HepG2 (cell line): ENCODE data around the gene DUSP5. TPM values are rescaled to one million over a fixed set of nuclear protein-coding genes. Genes with fewer than 3 reads are reported as not detected.

Experiments
- ATAC-seq: fragments of 200-7000 bp; cut with Tn5 transposase; 3 replicates; pipeline ENCODE4 v1.9.1; 2020; ENCODE audit warnings: mild to moderate bottlenecking, moderate library complexity
- BruUV-seq: library from RNA; stranded (reverse); fragments of 400-500 nt; replicated peaks from 2 replicates; lab custom pipeline; 2021; lab: Mats Ljungman, UMichigan
- CTCF ChIA-PET: fragments of 300-600 bp; formaldehyde crosslinking; extraction: SDS; loops from one replicate; lab custom pipeline; 2021; ENCODE audit warnings: low total read pairs, inconsistent platforms, low intra/inter-chr PET ratio; lab: Yijun Ruan, JAX
- POLR2A ChIA-PET: fragments of 350-600 bp; sonication (Branson Sonifier 250); formaldehyde crosslinking; loops from one replicate; lab custom pipeline; 2020; ENCODE audit warnings: antibody characterized with exemption, inconsistent platforms; lab: Yijun Ruan, JAX
- DNase-seq: peaks from one replicate; pipeline ENCODE4 v3.0.0-alpha.2; 2015; ENCODE audit warnings: low spot score
- FAIRE-seq: peaks from 3 replicates; lab custom pipeline; 2011; peaks lifted over from hg19 to GRCh38; lab: Jason Lieb, UNC
- H2AFZ ChIP-seq: one replicate; pipeline ENCODE4 v1.6.1; 2011; ENCODE audit warnings: low read length, inconsistent platforms
- H3K27ac ChIP-seq: fragments of 300-600 bp; 3 replicates; pipeline ENCODE4 v1.8.0; 2011; ENCODE audit warnings: mixed run types, mild to moderate bottlenecking, mixed read lengths, low read length, inconsistent platforms; ENCODE audit not compliant: insufficient read depth; ENCODE audit errors: extremely low read length
- H3K27me3 ChIP-seq, 2 experiments: fragments of 200-600 bp in 1 of 2; 2 replicates in 1 of 2; 3 replicates in 1 of 2; pipeline versions ENCODE4 v1.6.0 to v1.8.0; 2011; ENCODE audit warnings: low read length in 2 of 2, mild to moderate bottlenecking in 2 of 2, moderate library complexity in 2 of 2, inconsistent platforms in 1 of 2; ENCODE audit not compliant: insufficient read depth in 2 of 2, control insufficient read depth in 1 of 2
- H3K36me3 ChIP-seq, 2 experiments: fragments of 200-600 bp in 1 of 2; replicated peaks in 1 of 2; 2 replicates in 1 of 2; 3 replicates in 1 of 2; pipeline versions ENCODE4 v1.5.1 to v1.8.0; 2011; ENCODE audit warnings: low read length in 2 of 2, inconsistent platforms in 1 of 2; ENCODE audit not compliant: insufficient read depth in 2 of 2, control insufficient read depth in 1 of 2
- H3K4me1 ChIP-seq: 2 replicates; pipeline ENCODE4 v1.5.1; 2012; ENCODE audit warnings: low read length, inconsistent platforms; ENCODE audit not compliant: insufficient read depth
- H3K4me2 ChIP-seq: 2 replicates; pipeline ENCODE4 v1.6.0; 2011; ENCODE audit warnings: low read depth, low read length, inconsistent platforms
- H3K4me3 ChIP-seq, 3 experiments: fragments of 200-600 bp in 1 of 3; sonication (generic), shearing (Covaris generic) in 1 of 3; replicated peaks in 1 of 3; 2 replicates each; pipeline ENCODE4 v1.5.1; 2011 to 2016; ENCODE audit warnings: low read length in 3 of 3, inconsistent platforms in 2 of 3, low read depth in 2 of 3, mild to moderate bottlenecking in 2 of 3, control low read depth in 1 of 3, mixed read lengths in 1 of 3; ENCODE audit not compliant: insufficient read depth in 1 of 3
- H3K79me2 ChIP-seq: one replicate; pipeline ENCODE4 v1.6.1; 2011; ENCODE audit warnings: low read length, inconsistent platforms; ENCODE audit not compliant: insufficient read depth
- H3K9ac ChIP-seq: 2 replicates; pipeline ENCODE4 v1.6.0; 2011; ENCODE audit warnings: mild to moderate bottlenecking, low read depth, low read length, inconsistent platforms; ENCODE audit not compliant: insufficient read depth
- H3K9me3 ChIP-seq: 2 replicates; pipeline ENCODE4 v1.5.1; 2012; ENCODE audit warnings: mild to moderate bottlenecking, low read length
- H4K20me1 ChIP-seq: 2 replicates; pipeline ENCODE4 v1.6.0; 2011; ENCODE audit warnings: inconsistent platforms, mild to moderate bottlenecking, low read length, moderate library complexity; ENCODE audit not compliant: insufficient read depth
- BCL6 ChIP-seq: IDR thresholded peaks from 2 replicates; pipeline ENCODE4 v1.6.1; 2016; ENCODE audit warnings: missing genetic modification reagents, missing compliant biosample characterization
- ESRRA ChIP-seq: sonication (generic); formaldehyde crosslinking; IDR thresholded peaks from 2 replicates; pipeline ENCODE4 v1.5.1; 2020; ENCODE audit warnings: mild to moderate bottlenecking, low read depth, missing genetic modification reagents
- EZH2 ChIP-seq: conservative IDR thresholded peaks from 2 replicates; pipeline ENCODE4 v1.6.1; 2012; ENCODE audit warnings: mild to moderate bottlenecking, low read depth, low read length, moderate library complexity
- GLI4 ChIP-seq: sonication (generic); formaldehyde crosslinking; IDR thresholded peaks from 2 replicates; pipeline ENCODE4 v1.5.1; 2020; ENCODE audit warnings: missing genetic modification reagents, mild to moderate bottlenecking, moderate library complexity, borderline replicate concordance
- HMG20B ChIP-seq: conservative IDR thresholded peaks from 2 replicates; pipeline ENCODE4 v1.6.1; 2016; ENCODE audit warnings: missing genetic modification reagents, missing compliant biosample characterization
- HNRNPLL ChIP-seq: fragments of 200-400 bp; formaldehyde crosslinking; IDR thresholded peaks from 2 replicates; pipeline ENCODE4 v1.6.1; 2017; ENCODE audit warnings: mild to moderate bottlenecking, low read depth, low read length; ENCODE audit not compliant: poor library complexity, severe bottlenecking
- ZFP91 ChIP-seq: sonication (generic); formaldehyde crosslinking; IDR thresholded peaks from 2 replicates; pipeline ENCODE4 v1.9.0; 2022; ENCODE audit warnings: missing genetic modification reagents, mild to moderate bottlenecking, borderline replicate concordance
- ZNF383 ChIP-seq: sonication (generic); formaldehyde crosslinking; IDR thresholded peaks from 2 replicates; pipeline ENCODE4 v1.4.0; 2020; ENCODE audit warnings: missing genetic modification reagents, mild to moderate bottlenecking, borderline replicate concordance
- ZNF414 ChIP-seq: sonication (generic); formaldehyde crosslinking; IDR thresholded peaks from 2 replicates; pipeline ENCODE4 v1.5.0; 2020; ENCODE audit warnings: missing genetic modification reagents
- ZNF777 ChIP-seq: sonication (generic); formaldehyde crosslinking; IDR thresholded peaks from 2 replicates; pipeline ENCODE4 v1.4.0; 2020; ENCODE audit warnings: missing genetic modification reagents
- ZNF792 ChIP-seq: IDR thresholded peaks from 2 replicates; pipeline ENCODE4 v1.6.1; 2016
- WGBS: methylation state at CpG from one replicate; pipeline ENCODE4 v1.1.6; 2017; ENCODE audit warnings: low lambda C conversion rate; 5-methylcytosine and 5-hydroxymethylcytosine counted together
- in situ Hi-C: cut with HindIII; loops from 2 replicates; pipeline ENCODE4 v1.10.0; 2017; ENCODE audit warnings: low pct_unique_long_range_greater_than_20kb; ENCODE audit not compliant: extremely low pct_ligation_motif_present
- intact Hi-C: fragments of 100-400 bp; cut with micrococcal nuclease; formaldehyde crosslinking; loops from one replicate; pipeline ENCODE4 v1.10.0; 2022; ENCODE audit not compliant: unreplicated experiment
- polyA plus RNA-seq, 8 experiments: library from polyadenylated mRNA; depleted of rRNA in 3 of 8; stranded (reverse) in 7 of 8; unstranded in 1 of 8; fragments of >200 nt; fragmentation: Illumina TruSeq in 4 of 8; extraction: Trizol in 4 of 8; gene quantifications; 2 replicates each; pipeline versions ENCODE4 v1.2.1 to v1.2.3, GENCODE V29; 2011 to 2016; ENCODE audit warnings: low read depth in 4 of 8, missing spikeins in 1 of 8, mixed read lengths in 1 of 8; ENCODE audit not compliant: insufficient read depth in 1 of 8
- total RNA-seq, 5 experiments: library from RNA; depleted of rRNA; stranded (reverse); fragments of >200 nt; fragmentation: Illumina TruSeq; extraction: Trizol; gene quantifications; 2 replicates each; pipeline ENCODE4 v1.2.3, GENCODE V29; 2016; ENCODE audit warnings: low read depth in 1 of 5

The DUSP5 gene
- total and polyA plus RNA-seq, 2 of the 13 experiments (the other 11 are each of a cell fraction or from before 2014, with no cell fraction given), result 1.4 to 3.7 TPM

GRCh38 chr10:110498087-110498981 lies 627 bp downstream of the DUSP5 start:
- no peaks in the 10 kb centered on the region for H3K36me3 ChIP-seq
- POLR2A ChIA-PET, result interaction anchor here (1.3 kb wide), 1 partner anchor 193 kb away, joined by 5 read pairs; the partner anchor contains the start of gene SMNDC1
- H3K27me3 ChIP-seq, result peaks cover 2 to 56% of the 10 kb centered on the region in 2 experiments; a peak in 4 of 5 replicates
- BruUV-seq, result no TSS peak
- H3K9me3 ChIP-seq, result no peaks in the 10 kb centered on the region
- 17% methylated on average over 4 of the region's 107 CpGs for WGBS
- no peak overlapping the region for H3K27ac ChIP-seq
- peaks cover 24% of the 10 kb centered on the region for H3K4me1 ChIP-seq
- no peaks in the 10 kb centered on the region for H3K79me2 ChIP-seq
- ATAC-seq (no peak; the same call in 2 of the 3 replicates), FAIRE-seq (no peak)
- CTCF ChIA-PET, result no interaction called here
- TF ChIP-seq ZNF777, result 0 out of 2 replicates have a peak, but pooled peaks have one; percentile 16
- no peak for TF ChIP-seq ZNF792 (CRISPR knock-in tag)
- peak; percentile 75 for TF ChIP-seq BCL6 (CRISPR knock-in tag)
- TF ChIP-seq EZH2, result peak; percentile 93
- TF ChIP-seq HMG20B, result no peak
- TF ChIP-seq ZFP91, result no peak
- TF ChIP-seq ZNF414 (CRISPR knock-in tag), result no peak
- TF ChIP-seq HNRNPLL, result peak; percentile 78
- TF ChIP-seq GLI4 (CRISPR knock-in tag), result no peak
- no peak for TF ChIP-seq ZNF383
- TF ChIP-seq ESRRA (CRISPR knock-in tag), result 0 out of 2 replicates have a peak, but pooled peaks have one; percentile 12
- TF ChIP-seq, all 625 proteins: peak for 5
- Histone ChIP-seq H3K4me2 (peak overlapping the region; percentile 77), H3K4me3 (peak overlapping the region in 2 of 3 experiments; percentile 49 to 77; a peak in 3 of 6 replicates), H4K20me1 (no peaks in the 10 kb centered on the region), H2AFZ (no peak overlapping the region), H3K9ac (no peak overlapping the region)
- in situ Hi-C loops (no loop called here), intact Hi-C loops (no loop called here)
- DNase-seq, result no peak
